PC-9 (cell line): ENCODE data around the gene NTF3.

Experiments
- CTCF ChIP-seq: fragments of 200-600 bp; sonication (generic); conservative IDR thresholded peaks from 2 replicates; pipeline ENCODE4 v1.6.1; 2017; ENCODE audit warnings: mixed run types, antibody characterized with exemption, mild to moderate bottlenecking, moderate library complexity
- EZH2 ChIP-seq: fragments of 200-600 bp; sonication (generic); IDR thresholded peaks from 2 replicates; pipeline ENCODE4 v1.8.0; 2017; ENCODE audit warnings: antibody characterized with exemption, low read depth

DNA sequence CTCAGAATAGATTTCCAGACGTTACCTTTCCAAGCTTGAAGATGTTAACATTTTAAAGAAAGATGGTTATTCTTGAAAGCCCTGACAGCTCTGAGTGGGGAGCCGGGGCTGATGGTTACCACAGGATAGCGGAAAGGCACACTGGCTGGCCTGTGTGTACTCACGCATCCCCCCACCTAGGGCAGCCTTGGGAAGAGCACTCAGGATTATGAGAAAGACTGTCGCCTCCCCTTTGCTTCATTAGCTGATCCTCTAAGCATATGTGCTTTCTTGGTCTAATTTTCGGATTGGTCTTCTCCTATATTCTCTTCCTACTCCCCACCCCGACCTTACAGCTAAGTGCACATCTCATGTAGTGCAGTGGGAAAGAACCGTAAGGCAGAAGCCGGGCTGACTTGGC lies 20.7 kb downstream of the NTF3 start:
- no peak for TF ChIP-seq CTCF
- TF ChIP-seq EZH2, result no peak
